ENCODE measurements around the gene KCND2. TPM values are rescaled to one million over a fixed set of nuclear protein-coding genes. Genes with fewer than 3 reads are reported as not detected.

The KCND2 gene
- total RNA-seq, 1 experiment from 2014 or later, result 0.33 TPM

DNA sequence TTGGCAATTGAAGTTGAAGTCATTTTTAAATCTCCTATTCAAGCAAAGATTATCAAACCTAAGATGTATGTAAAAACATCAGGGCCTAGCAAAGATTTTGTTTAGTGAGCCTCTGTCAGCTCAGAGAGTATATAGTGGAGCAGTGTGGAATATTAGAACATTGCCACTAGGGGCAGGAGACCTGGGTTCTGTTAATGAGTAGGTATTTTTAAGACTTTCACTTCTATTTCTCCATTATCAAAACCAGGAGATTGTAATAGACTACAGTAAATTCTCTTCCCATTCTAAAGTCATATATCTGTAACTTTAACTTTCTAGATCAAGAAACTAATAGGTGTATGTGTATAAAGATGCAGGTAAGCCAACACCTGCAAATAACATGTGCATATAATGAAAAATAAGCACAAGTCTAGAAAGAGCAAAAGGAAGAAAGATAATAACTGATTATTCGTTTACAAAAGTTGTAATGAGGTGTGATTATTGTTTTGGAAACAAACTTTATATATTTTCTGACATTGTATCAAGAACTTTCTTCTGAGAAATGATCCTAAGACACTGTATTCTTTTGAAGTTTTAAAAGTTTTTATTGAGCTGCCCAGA, 64.4 kb downstream of the KCND2 start:
- Histone ChIP-seq H3K9me3 (ENCODE audit: low read length) (no peaks in the 10 kb centered on the region), H3K4me1 (ENCODE audit: insufficient read depth, low read length) (no peaks in the 10 kb centered on the region), H3K27me3 (ENCODE audit: low read length) (no peaks in the 10 kb centered on the region), H3K4me2 (ENCODE audit: low read length) (no peak overlapping the region), H3K27ac (ENCODE audit: low read length) (no peak overlapping the region), H3K4me3 (ENCODE audit: low read length) (no peak overlapping the region), H3K9ac (ENCODE audit: low read length) (no peak overlapping the region), H3K79me2 (ENCODE audit: low read length) (no peaks in the 10 kb centered on the region), H3F3A (ENCODE audit: low read length, unreplicated experiment) (no peaks in the 10 kb centered on the region), H3K36me3 (ENCODE audit: low read depth, low read length) (no peaks in the 10 kb centered on the region), H2AFZ (ENCODE audit: low read length) (no peak overlapping the region), H4K20me1 (ENCODE audit: low read length) (no peaks in the 10 kb centered on the region), H3K9me2 (replicated peaks; ENCODE audit: low read length) (no peaks in the 10 kb centered on the region)
- ChIA-PET CTCF (no interaction called here), POLR2A (ENCODE audit: unreplicated experiment) (no interaction called here)
- no TSS peak for BruUV-seq (replicated peaks)
- no peak for TF ChIP-seq EZH2phosphoT487 (IDR thresholded peaks at IDR 0.05; ENCODE audit: borderline replicate concordance, low read length)
- TF ChIP-seq, protein P1, sequence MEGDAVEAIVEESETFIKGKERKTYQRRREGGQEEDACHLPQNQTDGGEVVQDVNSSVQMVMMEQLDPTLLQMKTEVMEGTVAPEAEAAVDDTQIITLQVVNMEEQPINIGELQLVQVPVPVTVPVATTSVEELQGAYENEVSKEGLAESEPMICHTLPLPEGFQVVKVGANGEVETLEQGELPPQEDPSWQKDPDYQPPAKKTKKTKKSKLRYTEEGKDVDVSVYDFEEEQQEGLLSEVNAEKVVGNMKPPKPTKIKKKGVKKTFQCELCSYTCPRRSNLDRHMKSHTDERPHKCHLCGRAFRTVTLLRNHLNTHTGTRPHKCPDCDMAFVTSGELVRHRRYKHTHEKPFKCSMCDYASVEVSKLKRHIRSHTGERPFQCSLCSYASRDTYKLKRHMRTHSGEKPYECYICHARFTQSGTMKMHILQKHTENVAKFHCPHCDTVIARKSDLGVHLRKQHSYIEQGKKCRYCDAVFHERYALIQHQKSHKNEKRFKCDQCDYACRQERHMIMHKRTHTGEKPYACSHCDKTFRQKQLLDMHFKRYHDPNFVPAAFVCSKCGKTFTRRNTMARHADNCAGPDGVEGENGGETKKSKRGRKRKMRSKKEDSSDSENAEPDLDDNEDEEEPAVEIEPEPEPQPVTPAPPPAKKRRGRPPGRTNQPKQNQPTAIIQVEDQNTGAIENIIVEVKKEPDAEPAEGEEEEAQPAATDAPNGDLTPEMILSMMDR (conservative IDR thresholded peaks at IDR 0.05; ENCODE audit: low read depth, low read length), result peak; percentile 72
- intact Hi-C loops (cut with micrococcal nuclease), result loop anchor here (5.0 kb wide), 1 partner anchor 215 kb away; no protein-coding TSS in a partner anchor
- DNase-seq (peak; percentile 25), ATAC-seq (peak; percentile 89)

DNA sequence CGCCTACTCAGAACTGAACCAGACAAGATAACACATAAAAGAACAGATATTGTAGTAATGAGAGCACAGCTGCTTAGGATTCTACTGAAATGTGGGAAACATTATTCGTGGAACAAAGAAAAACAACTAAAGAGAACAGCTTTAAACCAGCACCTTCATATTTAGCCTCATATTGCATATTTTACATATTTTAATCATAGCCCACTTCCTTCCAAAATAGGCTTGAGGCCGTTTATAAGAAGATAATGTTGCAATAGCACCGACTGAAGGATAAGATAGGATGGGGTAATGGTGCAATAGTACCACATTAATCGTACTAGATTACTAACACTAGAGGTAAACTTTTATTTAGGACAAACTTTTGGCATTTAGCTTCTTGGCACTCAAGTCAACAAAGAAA, 71.3 kb downstream of the KCND2 start:
- Histone ChIP-seq H3K36me3 (ENCODE audit: low read depth, low read length) (no peaks in the 10 kb centered on the region), H2AFZ (ENCODE audit: low read length) (no peak overlapping the region), H3K79me2 (ENCODE audit: low read length) (no peaks in the 10 kb centered on the region), H3K27ac (ENCODE audit: low read length) (no peak overlapping the region), H3K4me3 (ENCODE audit: low read length) (no peak overlapping the region), H4K20me1 (ENCODE audit: low read length) (no peaks in the 10 kb centered on the region), H3K4me1 (ENCODE audit: insufficient read depth, low read length) (no peaks in the 10 kb centered on the region), H3F3A (ENCODE audit: low read length, unreplicated experiment) (no peaks in the 10 kb centered on the region), H3K9ac (ENCODE audit: low read length) (no peak overlapping the region), H3K9me2 (replicated peaks; ENCODE audit: low read length) (no peaks in the 10 kb centered on the region), H3K4me2 (ENCODE audit: low read length) (no peak overlapping the region), H3K27me3 (ENCODE audit: low read length) (no peaks in the 10 kb centered on the region), H3K9me3 (ENCODE audit: low read length) (no peaks in the 10 kb centered on the region)
- POLR2A ChIA-PET (ENCODE audit: unreplicated experiment), result no interaction called here
- no peak for ATAC-seq
- intact Hi-C loops (cut with micrococcal nuclease), result no loop called here
- DNase-seq, result no peak
- CTCF ChIA-PET, result interaction anchor here (0.9 kb wide), 1 partner anchor 143 kb away, joined by 6 read pairs; no protein-coding TSS in a partner anchor
- no peak for TF ChIP-seq EZH2 (IDR thresholded peaks at IDR 0.05; ENCODE audit: low read length, unreplicated experiment)
- no peak for TF ChIP-seq EZH2phosphoT487 (IDR thresholded peaks at IDR 0.05; ENCODE audit: borderline replicate concordance, low read length)
- TF ChIP-seq, protein P1 (conservative IDR thresholded peaks at IDR 0.05; ENCODE audit: low read depth, low read length), result no peak
- BruUV-seq (replicated peaks), result no TSS peak

DNA sequence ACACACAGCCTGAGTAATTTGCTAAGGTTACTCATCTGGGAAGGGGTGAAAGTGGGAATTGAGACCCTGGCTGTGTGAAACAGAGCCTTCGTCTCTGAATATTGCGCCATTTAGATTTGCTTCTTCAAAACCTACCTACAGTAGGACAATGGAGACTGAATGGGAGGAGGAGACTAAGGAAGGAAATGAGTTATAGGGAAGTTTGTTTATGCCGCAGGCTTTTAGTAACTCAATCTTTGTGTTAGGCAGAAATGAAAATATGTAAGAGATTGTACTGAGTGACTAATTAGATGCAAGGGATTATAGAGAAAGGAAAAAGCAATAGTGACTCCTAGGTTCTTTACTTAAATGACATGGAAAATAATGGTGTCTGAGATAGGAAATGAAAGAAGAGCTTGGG, 80.2 kb downstream of the KCND2 start:
- H2AFZ ChIP-seq (ENCODE audit: low read length), result no peak overlapping the region
- no TSS peak for BruUV-seq (replicated peaks)
- CTCF ChIA-PET, result no interaction called here
- intact Hi-C loops (cut with micrococcal nuclease), result no loop called here
- H3K79me2 ChIP-seq (ENCODE audit: low read length), result no peaks in the 10 kb centered on the region
- TF ChIP-seq, protein P1 (conservative IDR thresholded peaks at IDR 0.05; ENCODE audit: low read depth, low read length), result no peak
- no peak for TF ChIP-seq EZH2phosphoT487 (IDR thresholded peaks at IDR 0.05; ENCODE audit: borderline replicate concordance, low read length)
- TF ChIP-seq EZH2 (IDR thresholded peaks at IDR 0.05; ENCODE audit: low read length, unreplicated experiment), result no peak
- DNase-seq (peak; percentile 18), ATAC-seq (peak; percentile 38; the same call in 1 of the 2 replicates)
- no peaks in the 10 kb centered on the region for H3K36me3 ChIP-seq (ENCODE audit: low read depth, low read length)
- no peaks in the 10 kb centered on the region for H3K4me1 ChIP-seq (ENCODE audit: insufficient read depth, low read length)
- H3K4me3 ChIP-seq (ENCODE audit: low read length), result no peak overlapping the region
- no peak overlapping the region for H3K9ac ChIP-seq (ENCODE audit: low read length)
- no peaks in the 10 kb centered on the region for H3K9me2 ChIP-seq (replicated peaks; ENCODE audit: low read length)
- H3K4me2 ChIP-seq (ENCODE audit: low read length), result no peak overlapping the region
- no peaks in the 10 kb centered on the region for H4K20me1 ChIP-seq (ENCODE audit: low read length)
- H3K27me3 ChIP-seq (ENCODE audit: low read length), result no peaks in the 10 kb centered on the region
- no peaks in the 10 kb centered on the region for H3K9me3 ChIP-seq (ENCODE audit: low read length)
- no peak overlapping the region for H3K27ac ChIP-seq (ENCODE audit: low read length)
- H3F3A ChIP-seq (ENCODE audit: low read length, unreplicated experiment), result no peaks in the 10 kb centered on the region
- POLR2A ChIA-PET (ENCODE audit: unreplicated experiment), result no interaction called here

Measured in PC-3 (cell line).